BE2C (cell line): ENCODE measurements around the gene ZBTB7A.

Source experiments
- DNase-seq: peaks from one replicate; pipeline ENCODE4 v3.0.0-alpha.2; 2020
- H3K27me3 ChIP-seq: fragments of 250-450 bp; sonication (Bioruptor Pico); 2 replicates; pipeline ENCODE4 v1.5.1; 2020; ENCODE audit warnings: mild to moderate bottlenecking
- H3K36me3 ChIP-seq: fragments of 250-450 bp; sonication (Bioruptor Pico); 2 replicates; pipeline ENCODE4 v1.5.1; 2020; ENCODE audit warnings: mild to moderate bottlenecking
- H3K4me1 ChIP-seq: fragments of 250-450 bp; sonication (Bioruptor Pico); 2 replicates; pipeline ENCODE4 v1.5.1; 2020
- H3K4me3 ChIP-seq: 2 replicates; pipeline ENCODE4 v1.5.1; 2011; ENCODE audit warnings: low read depth, low read length
- H3K9me3 ChIP-seq: fragments of 250-450 bp; sonication (Bioruptor Pico); 2 replicates; pipeline ENCODE4 v1.5.1; 2020
- TF ChIP-seq, protein P1 (sequence below): IDR thresholded peaks from 2 replicates; pipeline ENCODE4 v1.5.1; 2012; ENCODE audit warnings: mild to moderate bottlenecking, low read depth, low read length

ZBTB7A gene

DNA sequence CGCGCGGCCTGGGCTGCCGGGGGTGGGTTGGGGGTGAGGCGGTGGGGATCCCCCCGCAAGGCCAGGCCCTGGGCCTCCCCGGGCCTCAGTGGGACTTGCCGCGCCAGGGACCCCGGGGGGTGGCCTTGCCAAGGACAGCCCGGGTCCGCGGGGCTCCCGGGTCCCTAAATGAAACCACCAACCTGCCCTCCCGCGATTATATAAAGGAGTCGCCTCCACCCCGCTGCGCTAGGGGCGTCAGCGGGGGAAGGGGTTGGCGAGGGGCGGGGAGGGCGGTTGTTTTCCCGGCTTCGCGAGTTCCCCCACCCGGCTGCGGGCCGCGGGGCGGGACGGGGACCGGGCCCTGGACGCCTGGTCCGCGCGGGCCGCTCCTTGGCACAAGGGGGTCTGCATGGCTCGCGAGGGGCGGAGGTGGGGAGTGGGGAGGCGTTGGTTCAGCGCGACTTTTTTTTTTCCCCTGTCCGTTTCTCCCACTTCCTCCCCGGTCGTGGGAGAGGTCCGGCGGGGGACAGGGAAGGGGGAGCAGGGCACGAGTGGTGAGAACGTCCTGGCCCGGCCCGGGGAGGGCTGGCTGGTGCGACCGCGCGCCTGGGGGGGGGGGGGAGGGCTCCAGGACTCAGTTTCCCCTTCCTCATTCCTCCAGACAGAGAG is 822 bp upstream of the ZBTB7A start:
- H3K4me3 ChIP-seq, result peak overlapping the region; percentile 69
- H3K9me3 ChIP-seq, result no peaks in the 10 kb centered on the region
- H3K36me3 ChIP-seq, result peaks cover 12% of the 10 kb centered on the region
- no peaks in the 10 kb centered on the region for H3K27me3 ChIP-seq
- peak; percentile 52 for DNase-seq
- no peaks in the 10 kb centered on the region for H3K4me1 ChIP-seq
- TF ChIP-seq, protein P1, sequence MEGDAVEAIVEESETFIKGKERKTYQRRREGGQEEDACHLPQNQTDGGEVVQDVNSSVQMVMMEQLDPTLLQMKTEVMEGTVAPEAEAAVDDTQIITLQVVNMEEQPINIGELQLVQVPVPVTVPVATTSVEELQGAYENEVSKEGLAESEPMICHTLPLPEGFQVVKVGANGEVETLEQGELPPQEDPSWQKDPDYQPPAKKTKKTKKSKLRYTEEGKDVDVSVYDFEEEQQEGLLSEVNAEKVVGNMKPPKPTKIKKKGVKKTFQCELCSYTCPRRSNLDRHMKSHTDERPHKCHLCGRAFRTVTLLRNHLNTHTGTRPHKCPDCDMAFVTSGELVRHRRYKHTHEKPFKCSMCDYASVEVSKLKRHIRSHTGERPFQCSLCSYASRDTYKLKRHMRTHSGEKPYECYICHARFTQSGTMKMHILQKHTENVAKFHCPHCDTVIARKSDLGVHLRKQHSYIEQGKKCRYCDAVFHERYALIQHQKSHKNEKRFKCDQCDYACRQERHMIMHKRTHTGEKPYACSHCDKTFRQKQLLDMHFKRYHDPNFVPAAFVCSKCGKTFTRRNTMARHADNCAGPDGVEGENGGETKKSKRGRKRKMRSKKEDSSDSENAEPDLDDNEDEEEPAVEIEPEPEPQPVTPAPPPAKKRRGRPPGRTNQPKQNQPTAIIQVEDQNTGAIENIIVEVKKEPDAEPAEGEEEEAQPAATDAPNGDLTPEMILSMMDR, result no peak

DNA sequence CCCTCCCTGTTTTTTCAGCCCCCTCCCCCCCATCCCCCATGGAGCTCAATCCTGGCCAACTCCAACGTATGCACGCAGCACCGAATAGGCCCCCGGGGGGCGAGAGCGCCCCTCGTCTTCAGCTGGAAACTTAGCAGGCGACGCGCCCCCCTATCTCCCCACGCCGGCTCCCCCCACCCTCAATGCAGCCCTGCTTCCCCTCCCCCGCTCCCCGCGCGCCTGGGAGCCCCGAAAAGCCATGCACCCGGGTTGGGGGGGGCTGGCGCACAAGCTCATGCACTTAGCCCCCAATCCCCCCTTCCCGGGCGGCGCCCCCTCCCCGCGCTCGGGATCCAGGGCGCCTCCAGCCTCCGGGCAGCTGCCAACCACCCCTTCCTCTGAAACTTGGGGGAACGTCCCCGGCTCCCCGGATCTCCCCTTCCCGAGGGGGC is 508 bp downstream of the ZBTB7A start:
- no peaks in the 10 kb centered on the region for H3K9me3 ChIP-seq
- peaks cover 24% of the 10 kb centered on the region for H3K36me3 ChIP-seq
- no peak for DNase-seq
- H3K4me3 ChIP-seq, result peak overlapping the region; percentile 69
- TF ChIP-seq, protein P1, result no peak
- no peaks in the 10 kb centered on the region for H3K27me3 ChIP-seq
- no peaks in the 10 kb centered on the region for H3K4me1 ChIP-seq

DNA sequence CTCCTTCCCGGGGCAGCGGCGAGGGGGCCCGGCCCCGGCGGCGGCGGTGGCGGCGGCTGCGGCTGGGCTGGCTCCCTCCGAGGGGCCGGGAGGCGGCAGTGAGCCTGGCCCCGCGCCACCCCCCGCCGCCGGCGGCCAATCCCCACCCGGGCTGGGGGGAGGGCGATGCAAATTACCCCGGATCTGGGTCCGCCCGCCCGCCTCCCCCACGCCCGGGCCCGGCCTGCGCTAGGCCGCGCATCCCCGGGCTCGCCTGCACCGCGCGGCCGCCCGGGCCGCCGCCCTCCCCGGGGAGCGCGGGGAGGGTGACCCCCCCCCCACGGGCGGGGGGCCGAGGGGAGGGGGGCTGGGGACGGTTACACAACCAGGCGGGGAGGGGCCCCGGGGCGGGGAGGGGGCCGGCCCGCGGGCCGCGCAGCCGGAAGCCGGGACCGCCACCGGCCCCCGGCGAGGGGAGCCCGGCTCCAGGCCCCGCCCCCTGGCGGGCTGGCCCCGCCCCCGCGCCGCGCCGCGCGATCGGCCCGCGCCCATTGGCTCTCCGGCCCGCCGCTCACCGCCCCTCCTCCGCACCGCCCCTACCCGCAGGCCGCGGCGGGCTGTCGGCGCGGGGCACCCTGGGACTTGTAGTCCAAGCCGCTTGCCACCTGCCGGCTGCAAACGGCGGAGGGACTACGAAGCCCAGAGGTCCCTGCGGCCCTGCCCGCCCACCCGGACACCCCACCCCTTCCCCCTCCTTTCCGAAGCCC is 1.1 kb downstream of the ZBTB7A start:
- no peaks in the 10 kb centered on the region for H3K4me1 ChIP-seq
- H3K9me3 ChIP-seq, result no peaks in the 10 kb centered on the region
- peaks cover 26% of the 10 kb centered on the region for H3K36me3 ChIP-seq
- TF ChIP-seq, protein P1, result no peak
- H3K4me3 ChIP-seq, result peak overlapping the region; percentile 69; the same call in 1 of the 2 replicates
- no peaks in the 10 kb centered on the region for H3K27me3 ChIP-seq
- peak; percentile 98 for DNase-seq

DNA sequence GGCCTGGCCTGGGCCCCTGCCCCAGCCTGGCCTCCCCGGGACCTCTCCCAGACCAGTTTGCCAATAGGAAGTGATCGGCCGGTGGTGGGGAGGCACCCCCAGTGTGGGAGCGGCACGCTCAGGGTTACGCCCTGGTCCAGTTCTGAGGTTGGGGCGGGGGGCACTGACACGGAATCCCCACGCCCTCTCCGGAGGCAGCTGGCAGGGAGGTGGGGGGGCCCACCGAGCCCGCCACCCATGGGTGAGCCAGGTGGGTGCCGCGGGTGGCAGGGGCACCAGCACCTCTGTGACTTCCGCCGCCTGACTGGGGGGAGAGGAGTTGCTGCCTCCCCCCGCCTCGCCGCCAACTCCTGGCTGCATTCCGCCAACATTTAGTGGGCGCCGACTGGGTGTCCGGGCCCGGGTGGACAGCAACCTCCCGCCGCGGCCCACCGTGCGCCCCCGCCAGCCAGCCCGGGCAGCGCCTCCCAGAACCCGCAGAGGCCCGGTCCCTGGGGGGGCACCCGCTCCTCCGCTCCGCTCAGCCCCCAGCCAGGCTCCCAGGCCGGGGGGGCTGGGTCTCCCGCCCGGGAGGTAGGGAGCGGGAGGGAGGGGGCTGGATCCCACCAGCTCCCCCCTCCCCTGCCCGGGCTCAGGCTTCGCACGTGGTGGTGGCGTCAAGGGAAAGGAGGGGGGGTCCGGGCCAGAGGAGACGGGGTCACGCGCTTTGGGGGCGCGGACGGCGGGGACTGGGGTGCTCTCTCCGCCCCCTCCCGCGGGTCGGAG is 2.0 kb downstream of the ZBTB7A start:
- Histone ChIP-seq H3K4me3 (peak overlapping the region; percentile 76), H3K9me3 (no peaks in the 10 kb centered on the region), H3K4me1 (no peaks in the 10 kb centered on the region), H3K36me3 (peaks cover 31% of the 10 kb centered on the region), H3K27me3 (no peaks in the 10 kb centered on the region)
- TF ChIP-seq, protein P1, result no peak
- DNase-seq, result peak; percentile 59

DNA sequence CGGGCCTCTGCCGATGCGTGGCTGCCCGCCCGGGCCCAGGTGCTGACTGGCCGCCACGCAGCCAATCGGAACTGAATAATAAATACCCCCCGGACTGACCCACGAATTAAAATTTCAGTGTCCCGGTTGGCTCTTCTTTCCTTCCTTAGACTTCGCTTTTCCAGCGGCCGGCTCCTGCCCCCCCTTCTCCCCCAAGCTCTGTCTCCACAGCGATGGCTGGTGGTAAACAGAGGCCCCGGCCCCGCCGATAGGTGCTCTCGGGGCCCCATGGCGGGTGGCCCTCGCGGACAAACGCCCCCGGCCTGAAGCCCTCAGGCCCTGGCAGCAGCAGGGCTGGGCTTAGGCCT is 2.6 kb downstream of the ZBTB7A start:
- no peak for DNase-seq
- Histone ChIP-seq H3K4me3 (peak overlapping the region; percentile 76), H3K36me3 (peaks cover 31% of the 10 kb centered on the region), H3K27me3 (no peaks in the 10 kb centered on the region), H3K9me3 (no peaks in the 10 kb centered on the region), H3K4me1 (no peaks in the 10 kb centered on the region)
- TF ChIP-seq, protein P1, result no peak
